ENCODE results near the gene ACADM.

GRCh38 chr1:75720820-75721219 is 3.7 kb upstream of the ACADM start:
- TF ChIP-seq CTCF (conservative IDR thresholded peaks at IDR 0.05; ENCODE audit: low read depth in 2 of 2), result no peak
- TF ChIP-seq POLR2AphosphoS5 (IDR thresholded peaks at IDR 0.05; ENCODE audit: low read depth), result no peak
- no peak for TF ChIP-seq CREB1 (CRISPR knock-in tag; IDR thresholded peaks at IDR 0.05; ENCODE audit: low read depth)
- no peak for TF ChIP-seq EZH2 (IDR thresholded peaks at IDR 0.05; ENCODE audit: low read depth, unreplicated experiment)
- TF ChIP-seq, protein P1, sequence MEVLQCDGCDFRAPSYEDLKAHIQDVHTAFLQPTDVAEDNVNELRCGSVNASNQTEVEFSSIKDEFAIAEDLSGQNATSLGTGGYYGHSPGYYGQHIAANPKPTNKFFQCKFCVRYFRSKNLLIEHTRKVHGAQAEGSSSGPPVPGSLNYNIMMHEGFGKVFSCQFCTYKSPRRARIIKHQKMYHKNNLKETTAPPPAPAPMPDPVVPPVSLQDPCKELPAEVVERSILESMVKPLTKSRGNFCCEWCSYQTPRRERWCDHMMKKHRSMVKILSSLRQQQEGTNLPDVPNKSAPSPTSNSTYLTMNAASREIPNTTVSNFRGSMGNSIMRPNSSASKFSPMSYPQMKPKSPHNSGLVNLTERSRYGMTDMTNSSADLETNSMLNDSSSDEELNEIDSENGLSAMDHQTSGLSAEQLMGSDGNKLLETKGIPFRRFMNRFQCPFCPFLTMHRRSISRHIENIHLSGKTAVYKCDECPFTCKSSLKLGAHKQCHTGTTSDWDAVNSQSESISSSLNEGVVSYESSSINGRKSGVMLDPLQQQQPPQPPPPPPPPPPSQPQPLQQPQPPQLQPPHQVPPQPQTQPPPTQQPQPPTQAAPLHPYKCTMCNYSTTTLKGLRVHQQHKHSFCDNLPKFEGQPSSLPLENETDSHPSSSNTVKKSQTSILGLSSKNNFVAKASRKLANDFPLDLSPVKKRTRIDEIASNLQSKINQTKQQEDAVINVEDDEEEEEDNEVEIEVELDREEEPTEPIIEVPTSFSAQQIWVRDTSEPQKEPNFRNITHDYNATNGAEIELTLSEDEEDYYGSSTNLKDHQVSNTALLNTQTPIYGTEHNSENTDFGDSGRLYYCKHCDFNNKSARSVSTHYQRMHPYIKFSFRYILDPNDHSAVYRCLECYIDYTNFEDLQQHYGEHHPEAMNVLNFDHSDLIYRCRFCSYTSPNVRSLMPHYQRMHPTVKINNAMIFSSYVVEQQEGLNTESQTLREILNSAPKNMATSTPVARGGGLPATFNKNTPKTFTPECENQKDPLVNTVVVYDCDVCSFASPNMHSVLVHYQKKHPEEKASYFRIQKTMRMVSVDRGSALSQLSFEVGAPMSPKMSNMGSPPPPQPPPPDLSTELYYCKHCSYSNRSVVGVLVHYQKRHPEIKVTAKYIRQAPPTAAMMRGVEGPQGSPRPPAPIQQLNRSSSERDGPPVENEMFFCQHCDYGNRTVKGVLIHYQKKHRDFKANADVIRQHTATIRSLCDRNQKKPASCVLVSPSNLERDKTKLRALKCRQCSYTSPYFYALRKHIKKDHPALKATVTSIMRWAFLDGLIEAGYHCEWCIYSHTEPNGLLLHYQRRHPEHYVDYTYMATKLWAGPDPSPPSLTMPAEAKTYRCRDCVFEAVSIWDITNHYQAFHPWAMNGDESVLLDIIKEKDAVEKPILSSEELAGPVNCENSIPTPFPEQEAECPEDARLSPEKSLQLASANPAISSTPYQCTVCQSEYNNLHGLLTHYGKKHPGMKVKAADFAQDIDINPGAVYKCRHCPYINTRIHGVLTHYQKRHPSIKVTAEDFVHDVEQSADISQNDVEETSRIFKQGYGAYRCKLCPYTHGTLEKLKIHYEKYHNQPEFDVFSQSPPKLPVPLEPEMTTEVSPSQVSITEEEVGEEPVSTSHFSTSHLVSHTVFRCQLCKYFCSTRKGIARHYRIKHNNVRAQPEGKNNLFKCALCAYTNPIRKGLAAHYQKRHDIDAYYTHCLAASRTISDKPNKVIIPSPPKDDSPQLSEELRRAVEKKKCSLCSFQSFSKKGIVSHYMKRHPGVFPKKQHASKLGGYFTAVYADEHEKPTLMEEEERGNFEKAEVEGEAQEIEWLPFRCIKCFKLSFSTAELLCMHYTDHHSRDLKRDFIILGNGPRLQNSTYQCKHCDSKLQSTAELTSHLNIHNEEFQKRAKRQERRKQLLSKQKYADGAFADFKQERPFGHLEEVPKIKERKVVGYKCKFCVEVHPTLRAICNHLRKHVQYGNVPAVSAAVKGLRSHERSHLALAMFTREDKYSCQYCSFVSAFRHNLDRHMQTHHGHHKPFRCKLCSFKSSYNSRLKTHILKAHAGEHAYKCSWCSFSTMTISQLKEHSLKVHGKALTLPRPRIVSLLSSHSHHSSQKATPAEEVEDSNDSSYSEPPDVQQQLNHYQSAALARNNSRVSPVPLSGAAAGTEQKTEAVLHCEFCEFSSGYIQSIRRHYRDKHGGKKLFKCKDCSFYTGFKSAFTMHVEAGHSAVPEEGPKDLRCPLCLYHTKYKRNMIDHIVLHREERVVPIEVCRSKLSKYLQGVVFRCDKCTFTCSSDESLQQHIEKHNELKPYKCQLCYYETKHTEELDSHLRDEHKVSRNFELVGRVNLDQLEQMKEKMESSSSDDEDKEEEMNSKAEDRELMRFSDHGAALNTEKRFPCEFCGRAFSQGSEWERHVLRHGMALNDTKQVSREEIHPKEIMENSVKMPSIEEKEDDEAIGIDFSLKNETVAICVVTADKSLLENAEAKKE (CRISPR knock-in tag; IDR thresholded peaks at IDR 0.05), result no peak
- no peak for TF ChIP-seq EZH2phosphoT487 (IDR thresholded peaks at IDR 0.05; ENCODE audit: unreplicated experiment)
